PC-3 (cell line): ENCODE results near the gene DNAJB4.

Source experiments
- CTCF ChIP-seq: fragments of 300-600 bp; sonication (generic); conservative IDR thresholded peaks from 2 replicates; pipeline ENCODE4 v1.5.1; 2017; ENCODE audit warnings: antibody characterized with exemption, low read depth, mild to moderate bottlenecking, low read length
- EZH2 ChIP-seq: fragments of 300-600 bp; sonication (generic); IDR thresholded peaks from one replicate; pipeline ENCODE4 v1.6.1; 2017; ENCODE audit warnings: antibody characterized with exemption, mild to moderate bottlenecking, low read length; ENCODE audit not compliant: unreplicated experiment
- EZH2phosphoT487 ChIP-seq: fragments of 300-600 bp; sonication (generic); IDR thresholded peaks from 2 replicates; pipeline ENCODE4 v1.6.1; 2018; ENCODE audit warnings: mild to moderate bottlenecking, antibody characterized with exemption, low read length, borderline replicate concordance

- TF ChIP-seq EZH2phosphoT487: no peak
- TF ChIP-seq CTCF: no peak
- no peak for TF ChIP-seq EZH2
Observed at GRCh38 chr1:78047106-78047505, 42.4 kb downstream of the DNAJB4 start.
